Measurements from ENCODE around the gene GLYATL1.

Gene GLYATL1

GRCh38 chr11:58927393-58928106 is 11.7 kb upstream of the GLYATL1 start:
- no peak for FAIRE-seq

DNA sequence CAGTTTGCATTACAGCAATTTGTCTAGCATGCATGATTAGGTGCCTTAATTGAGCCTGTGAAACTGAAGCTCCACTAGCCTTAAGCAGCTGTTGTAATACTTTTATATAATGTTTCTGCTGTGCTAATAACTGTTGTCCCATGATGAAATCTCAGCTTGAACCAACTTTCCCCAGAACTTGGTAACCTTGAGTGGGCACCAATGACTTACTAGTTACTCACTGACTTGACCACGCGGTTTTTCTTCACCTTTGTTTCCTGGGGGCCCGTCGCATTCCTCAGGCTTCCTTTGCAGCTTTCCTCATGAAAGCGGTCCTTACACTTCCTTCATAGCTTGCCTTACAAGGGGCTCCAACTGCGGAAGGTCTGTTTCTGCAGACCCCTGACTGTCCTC is 11.2 kb upstream of the GLYATL1 start:
- no peak for FAIRE-seq

DNA sequence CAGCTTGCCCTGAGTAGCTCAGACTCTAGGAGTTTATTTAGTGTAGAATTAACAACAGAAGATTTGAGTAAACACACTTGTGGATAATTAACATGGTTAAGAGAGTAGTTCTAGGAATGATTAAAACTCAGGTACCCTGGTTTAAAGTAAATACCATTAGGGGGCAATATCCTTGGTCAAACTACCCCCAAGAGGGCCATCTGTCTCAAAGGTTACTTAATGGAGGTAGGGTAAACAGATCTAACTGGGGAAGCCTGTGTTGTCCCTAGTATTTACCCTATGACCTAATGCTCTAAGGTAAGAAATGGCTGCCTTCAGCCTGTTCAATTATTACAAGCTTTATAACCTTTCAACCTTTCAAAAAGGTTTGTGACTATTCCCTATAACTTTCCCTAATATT is 10.6 kb upstream of the GLYATL1 start:
- FAIRE-seq = no peak

GRCh38 chr11:58930926-58931325 is 8.4 kb upstream of the GLYATL1 start:
- FAIRE-seq = no peak

GRCh38 chr11:58933661-58934060 is 5.6 kb upstream of the GLYATL1 start:
- no peak for FAIRE-seq

DNA sequence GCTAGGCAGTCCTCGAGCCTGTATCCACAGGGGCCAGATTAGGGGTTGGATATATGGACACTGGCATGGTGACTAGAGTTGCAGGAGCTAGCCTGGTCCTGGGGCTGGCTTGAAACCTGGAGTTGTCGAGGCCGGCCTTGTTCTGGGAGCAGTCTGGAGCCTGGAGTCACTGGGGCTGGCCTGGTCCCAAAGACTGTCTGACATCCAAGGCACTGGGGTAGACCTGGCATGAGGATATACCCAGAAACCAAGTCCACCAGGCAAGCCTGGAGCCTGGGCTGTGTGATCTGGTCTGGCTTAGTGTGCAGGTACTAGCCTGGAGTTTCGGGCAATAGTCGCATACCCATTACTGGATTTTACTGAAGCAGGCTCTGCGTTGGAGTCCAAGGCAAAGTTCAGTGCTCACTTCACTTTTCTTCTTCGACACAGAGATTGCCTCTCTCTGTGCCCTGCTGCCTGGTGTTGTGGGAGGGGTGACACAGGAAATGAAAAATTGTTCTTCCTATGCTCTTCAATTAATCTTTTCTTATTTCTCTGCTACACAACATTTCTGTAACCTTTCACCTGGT is 4.3 kb upstream of the GLYATL1 start:
- no peak for FAIRE-seq

- FAIRE-seq = no peak
Observed at GRCh38 chr11:58938398-58938797, 890 bp upstream of the GLYATL1 start.

DNA sequence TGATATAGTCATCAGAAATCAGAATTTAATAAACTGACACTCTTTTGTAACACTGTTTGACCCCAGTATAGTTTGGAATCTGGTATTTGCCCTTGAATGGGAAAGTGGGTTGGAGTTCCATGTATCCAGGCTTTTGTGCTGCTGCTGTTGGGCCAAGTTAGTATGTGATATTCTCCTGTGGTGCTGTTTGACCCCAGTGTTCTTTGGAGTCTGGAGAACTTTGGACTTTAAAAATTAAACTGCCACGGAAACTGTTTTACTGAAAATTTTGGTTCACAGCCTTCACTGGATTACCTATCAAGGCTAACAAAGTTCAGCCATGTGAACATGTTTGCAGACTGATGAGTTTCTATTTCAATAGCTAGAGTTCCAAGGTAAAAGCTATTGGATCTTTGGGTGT is 740 bp downstream of the GLYATL1 start:
- no peak for FAIRE-seq

GRCh38 chr11:58941838-58942237 is 2.5 kb downstream of the GLYATL1 start:
- no peak for FAIRE-seq

GRCh38 chr11:58945663-58946062 is 6.4 kb downstream of the GLYATL1 start:
- no peak for FAIRE-seq

GRCh38 chr11:58949184-58949583 is 9.9 kb downstream of the GLYATL1 start:
- no peak for FAIRE-seq

GRCh38 chr11:58957922-58958321 is 18.6 kb downstream of the GLYATL1 start:
- no peak for FAIRE-seq

DNA sequence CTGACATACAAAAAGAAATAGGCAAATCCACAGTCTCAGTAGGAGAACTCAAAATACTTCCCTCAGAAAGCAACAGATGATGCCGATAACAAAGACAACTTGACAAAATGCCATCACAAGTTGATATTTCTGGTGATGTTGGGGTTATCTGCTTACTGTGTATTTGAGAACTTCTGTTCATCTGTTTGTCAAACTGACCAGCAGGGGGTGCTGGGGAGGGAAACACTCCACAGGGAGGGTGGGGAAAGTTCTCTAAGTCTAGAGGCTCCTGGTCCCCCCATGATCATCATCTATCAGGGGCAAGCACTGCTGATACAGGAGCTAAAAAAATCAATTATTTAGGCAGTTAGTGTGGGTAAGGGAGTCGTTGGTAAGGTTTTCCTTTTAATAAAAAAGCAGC is 19.2 kb downstream of the GLYATL1 start:
- FAIRE-seq = no peak

GRCh38 chr11:58963551-58964104 is 24.3 kb downstream of the GLYATL1 start:
- no peak for FAIRE-seq

- FAIRE-seq = no peak
Observed at GRCh38 chr11:58965246-58965985, 26.1 kb downstream of the GLYATL1 start.

GRCh38 chr11:58968251-58968711 is 29.0 kb downstream of the GLYATL1 start:
- no peak for FAIRE-seq

DNA sequence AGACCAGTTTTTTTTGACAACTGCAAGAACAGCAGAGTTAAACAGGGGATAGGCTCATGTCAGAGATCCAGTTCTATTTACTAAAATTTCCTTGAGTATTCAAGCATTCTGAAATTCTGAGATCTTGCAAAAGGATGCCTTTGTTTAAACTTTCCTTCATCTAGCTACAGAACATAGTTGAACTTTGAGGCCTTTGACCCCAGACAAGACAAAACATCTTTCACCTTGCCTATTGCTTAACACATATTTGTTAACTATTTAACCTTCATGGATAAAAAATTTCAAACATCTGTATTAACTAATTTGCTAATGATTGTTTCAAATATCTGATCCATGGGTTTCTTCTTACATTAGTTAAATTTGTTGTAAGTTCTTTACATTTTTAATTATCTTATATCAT is 38.2 kb downstream of the GLYATL1 start:
- no peak for FAIRE-seq

DNA sequence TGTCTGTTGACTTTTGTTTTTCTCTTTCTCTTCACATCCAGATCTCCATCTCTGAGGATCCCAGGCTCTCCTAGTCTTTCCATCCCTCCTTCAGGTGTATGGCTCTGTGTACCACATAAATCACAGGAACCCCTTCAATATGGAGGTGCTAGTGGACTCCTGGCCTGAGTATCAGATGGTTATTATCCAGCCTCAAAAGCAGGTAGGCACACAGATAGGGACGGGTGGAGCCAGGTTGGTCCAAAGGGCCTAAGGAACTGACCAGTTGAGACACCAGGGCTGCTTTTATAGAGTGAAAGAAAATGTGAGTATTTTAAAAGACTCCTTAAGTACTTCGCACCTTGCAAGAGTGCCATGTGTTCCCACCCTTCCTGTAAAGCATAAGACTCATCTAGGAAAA is 39.9 kb downstream of the GLYATL1 start:
- no peak for FAIRE-seq

GRCh38 chr11:58980159-58980843 is 41.0 kb downstream of the GLYATL1 start:
- FAIRE-seq = no peak

- FAIRE-seq = no peak
Observed at GRCh38 chr11:58992489-58992888, 53.2 kb downstream of the GLYATL1 start.

DNA sequence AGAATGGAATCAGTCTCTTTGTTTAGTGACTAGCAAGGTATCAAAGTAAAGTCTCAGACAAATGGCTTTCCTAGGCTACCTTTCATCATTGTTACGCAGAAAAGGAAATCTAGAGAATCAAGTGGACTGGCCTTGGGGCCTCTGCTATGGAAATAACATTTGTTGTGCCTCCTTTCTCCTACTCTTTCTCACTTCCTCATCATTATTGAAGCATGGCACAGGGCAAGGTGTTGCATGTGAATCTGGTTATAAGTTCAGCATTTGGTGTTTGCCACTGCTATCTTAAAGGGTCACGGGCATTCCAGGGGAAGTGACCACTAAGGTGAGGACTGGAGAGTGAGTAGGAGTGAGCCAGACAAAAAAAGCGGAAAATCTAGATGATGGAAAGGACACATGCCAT is 54.9 kb downstream of the GLYATL1 start:
- FAIRE-seq = no peak

- no peak for FAIRE-seq
Observed at GRCh38 chr11:58998480-58999290, 59.4 kb downstream of the GLYATL1 start.
